ENCODE data around the gene PVRIG. TPM values are rescaled to one million over a fixed set of nuclear protein-coding genes. Genes with fewer than 3 reads are reported as not detected.
"Not testable (repeated sequence)": the region's sequence is repeated elsewhere in the genome, so short reads cannot be mapped to it uniquely, and the experiment has no call there.

PVRIG gene
- total RNA-seq (1 to 10 TPM in 3 of 9 donors, under 1 TPM in 5, not detected in 1; 0.21 to 1.8 (median 0.56) TPM), polyA plus RNA-seq (under 1 TPM in 2 of 3 donors, not detected in 1; 0.34 to 0.56 TPM)
- long read RNA-seq, donor 1 = 0 reads
- long read RNA-seq, donor 2 = 0 reads
- long read RNA-seq, donor 3 = 0 reads
- long read RNA-seq, donor 4 = 0 reads
- long read RNA-seq, donor 5, partial matches to known transcripts = 1 of 1 reads
- long read RNA-seq, donor 5, other reads (novel, unspliced or antisense) = 0 of 1 reads
- long read RNA-seq, donor 6, partial matches to known transcripts = 0 of 1 reads
- long read RNA-seq, donor 6, other reads (novel, unspliced or antisense) = 1 of 1 reads
- long read RNA-seq, donor 7 = 0 reads
- long read RNA-seq, donor 8 = 0 reads
- long read RNA-seq, donor 9 = 0 reads
- long read RNA-seq, donor 10 = 0 reads

GRCh38 chr7:100219801-100220585 lies at the start of gene PVRIG:
Gene PVRIG, plus strand, starts transcription at chr7:100219949. Its CDS starts 22 bp downstream, at chr7:100219971.
- H3K27ac ChIP-seq = peak within 1 kb of the TSS in 2 of 5 donors; percentile 5 to 45
- H3K4me1 ChIP-seq (replicated peaks in 1 of 2); H3K36me3 ChIP-seq (replicated peaks in 1 of 2); H3K4me3 ChIP-seq; DNase-seq; H3K9me3 ChIP-seq (replicated peaks in 1 of 3); H3K27me3 ChIP-seq: not testable (repeated sequence)
- WGBS, 4 donors = 83 to 100% (median 87%) methylated on average over 1 to 22 of the region's 27 CpGs
- intact Hi-C loops (cut with DNase I) = loop anchor here (5.0 to 10.0 kb wide), 2 partner anchors 65 to 88 kb away; partner anchors contain the start of gene TRAPPC14 (in 1 of the 2)

DNA sequence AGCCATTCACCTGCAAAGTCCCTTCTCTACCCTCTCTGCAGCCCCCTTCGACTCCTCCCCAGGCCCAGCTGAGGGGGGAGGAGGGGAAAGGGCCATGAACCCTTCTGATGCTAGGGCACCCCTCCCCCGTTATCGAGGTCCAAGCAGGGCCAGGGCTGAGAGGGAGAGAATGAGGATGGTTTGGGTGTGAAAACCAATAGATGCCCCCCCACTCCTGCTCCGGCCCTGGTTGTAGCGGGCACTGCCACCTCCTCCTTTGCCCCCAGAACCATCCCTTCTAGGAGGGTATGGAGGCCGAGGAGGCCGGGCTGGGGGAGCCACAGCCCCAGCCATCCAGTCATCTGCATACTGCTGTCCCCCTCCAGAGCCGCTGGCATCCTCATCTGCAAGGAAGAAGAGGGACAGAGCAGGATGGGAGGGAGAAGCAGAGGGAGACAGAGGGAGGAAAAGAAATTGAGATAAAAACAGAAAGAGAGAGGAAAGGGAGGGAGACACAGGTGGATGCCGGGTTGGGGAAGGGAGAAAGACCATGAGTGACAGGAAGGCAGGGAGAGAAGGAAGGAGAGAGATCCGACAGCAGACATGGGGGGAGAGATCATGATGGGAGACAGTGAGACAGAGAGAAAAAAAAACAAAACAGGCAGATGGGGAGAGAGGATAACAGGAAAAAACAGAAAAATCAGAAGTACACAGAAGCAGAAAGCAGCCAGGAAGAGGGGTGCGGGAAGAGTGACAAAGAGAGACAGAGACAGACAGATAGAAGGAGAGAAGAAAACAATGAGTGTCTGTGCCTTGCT lies 49.5 kb upstream of the PVRIG start:
- Histone ChIP-seq H3K27me3 (peaks cover 10% of the 10 kb centered on the region), H3K9me3 (replicated peaks in 1 of 3) (no peaks in the 10 kb centered on the region), H3K4me3 (no peak overlapping the region), H3K4me1 (replicated peaks in 1 of 2) (peaks cover 4 to 25% of the 10 kb centered on the region in 2 donors), H3K27ac (no peak overlapping the region), H3K36me3 (replicated peaks in 1 of 2) (no peaks in the 10 kb centered on the region)
- intact Hi-C loops (cut with DNase I) = no loop called here
- DNase-seq = peak in 1 of 7 donors; percentile 42
- 81 to 85% (median 83%) methylated on average over 11 of the region's 11 CpGs for WGBS, 4 donors
- no peak for TF ChIP-seq POLR2A (IDR thresholded peaks at IDR 0.05)
- TF ChIP-seq, protein P1, sequence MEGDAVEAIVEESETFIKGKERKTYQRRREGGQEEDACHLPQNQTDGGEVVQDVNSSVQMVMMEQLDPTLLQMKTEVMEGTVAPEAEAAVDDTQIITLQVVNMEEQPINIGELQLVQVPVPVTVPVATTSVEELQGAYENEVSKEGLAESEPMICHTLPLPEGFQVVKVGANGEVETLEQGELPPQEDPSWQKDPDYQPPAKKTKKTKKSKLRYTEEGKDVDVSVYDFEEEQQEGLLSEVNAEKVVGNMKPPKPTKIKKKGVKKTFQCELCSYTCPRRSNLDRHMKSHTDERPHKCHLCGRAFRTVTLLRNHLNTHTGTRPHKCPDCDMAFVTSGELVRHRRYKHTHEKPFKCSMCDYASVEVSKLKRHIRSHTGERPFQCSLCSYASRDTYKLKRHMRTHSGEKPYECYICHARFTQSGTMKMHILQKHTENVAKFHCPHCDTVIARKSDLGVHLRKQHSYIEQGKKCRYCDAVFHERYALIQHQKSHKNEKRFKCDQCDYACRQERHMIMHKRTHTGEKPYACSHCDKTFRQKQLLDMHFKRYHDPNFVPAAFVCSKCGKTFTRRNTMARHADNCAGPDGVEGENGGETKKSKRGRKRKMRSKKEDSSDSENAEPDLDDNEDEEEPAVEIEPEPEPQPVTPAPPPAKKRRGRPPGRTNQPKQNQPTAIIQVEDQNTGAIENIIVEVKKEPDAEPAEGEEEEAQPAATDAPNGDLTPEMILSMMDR (IDR thresholded peaks at IDR 0.05) = no peak

DNA sequence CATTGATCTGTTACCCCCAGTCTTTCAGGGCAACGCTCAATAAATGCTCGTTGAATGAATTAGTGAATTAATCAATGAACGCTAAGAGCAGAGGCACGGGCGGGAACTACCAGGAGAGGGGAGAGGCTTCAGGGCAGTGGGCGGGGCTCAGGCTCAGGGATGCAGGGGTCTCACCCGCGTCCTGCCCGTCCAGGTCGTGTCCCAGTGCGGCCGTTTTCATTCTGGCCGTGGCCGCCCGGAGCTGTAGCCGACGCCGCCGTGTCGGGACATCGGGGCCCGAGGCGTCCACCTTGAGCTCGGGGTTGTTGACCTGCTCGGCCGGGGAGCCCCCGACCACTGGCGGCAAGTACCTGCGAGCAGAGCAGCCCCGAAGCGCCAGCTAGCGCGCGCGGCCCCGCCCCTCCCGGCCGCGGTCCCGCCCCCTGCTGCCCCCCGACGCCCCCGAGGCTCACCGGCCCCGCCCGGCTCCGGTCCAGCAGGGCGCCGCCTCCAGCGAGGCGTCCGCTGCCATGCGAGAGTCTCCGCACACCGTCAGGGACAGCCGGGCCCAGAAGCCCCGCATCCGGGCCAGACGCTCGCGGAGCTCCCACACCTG lies 48.6 kb upstream of the PVRIG start:
- Histone ChIP-seq H3K27ac (no peak overlapping the region), H3K4me1 (replicated peaks in 1 of 2) (peaks cover 4 to 25% of the 10 kb centered on the region in 2 donors), H3K27me3 (peaks cover 10% of the 10 kb centered on the region), H3K4me3 (peak overlapping the region in 1 of 4 donors; percentile 54), H3K36me3 (replicated peaks in 1 of 2) (no peaks in the 10 kb centered on the region), H3K9me3 (replicated peaks in 1 of 3) (no peaks in the 10 kb centered on the region)
- intact Hi-C loops (cut with DNase I) = no loop called here
- DNase-seq = no peak
- TF ChIP-seq, protein P1 (IDR thresholded peaks at IDR 0.05) = no peak
- TF ChIP-seq POLR2A (IDR thresholded peaks at IDR 0.05) = no peak
- WGBS, 4 donors = 3 to 30% (median 10%) methylated on average over 2 to 58 of the region's 61 CpGs

GRCh38 chr7:100171840-100172239 lies 47.9 kb upstream of the PVRIG start:
- DNase-seq = peak in 1 of 7 donors; percentile 28
- H3K27me3 ChIP-seq = peaks cover 10% of the 10 kb centered on the region
- 37 to 67% (median 39%) methylated on average over 9 to 22 of the region's 22 CpGs for WGBS, 4 donors
- H3K4me3 ChIP-seq = peak overlapping the region in 1 of 4 donors; percentile 54
- H3K27ac ChIP-seq = no peak overlapping the region
- TF ChIP-seq POLR2A (IDR thresholded peaks at IDR 0.05) = no peak
- TF ChIP-seq, protein P1 (IDR thresholded peaks at IDR 0.05) = no peak
- peaks cover 4 to 25% of the 10 kb centered on the region in 2 donors for H3K4me1 ChIP-seq (replicated peaks in 1 of 2)
- intact Hi-C loops (cut with DNase I) = no loop called here
- H3K9me3 ChIP-seq (replicated peaks in 1 of 3) = no peaks in the 10 kb centered on the region
- no peaks in the 10 kb centered on the region for H3K36me3 ChIP-seq (replicated peaks in 1 of 2)
